ENCODE measurements around the gene MEDAG.

DNA sequence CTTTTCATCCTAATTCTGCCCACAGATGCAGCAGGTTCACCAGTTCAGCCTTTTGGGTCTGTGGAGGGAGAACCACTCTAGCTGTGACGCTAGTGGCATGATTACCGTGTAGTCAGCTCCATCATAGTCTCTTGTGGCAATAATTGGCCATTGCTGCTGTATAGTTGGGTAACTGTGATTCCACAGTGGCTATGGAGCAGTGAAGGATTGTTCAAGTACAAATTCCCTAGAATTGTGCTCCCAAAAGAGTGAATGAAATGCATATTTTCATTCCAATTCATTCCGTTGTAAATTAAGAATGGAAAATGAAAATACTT, 27.2 kb downstream of the MEDAG start:
- no peak for TF ChIP-seq CTCF (IDR thresholded peaks at IDR 0.05)
- TF ChIP-seq EZH2 (IDR thresholded peaks at IDR 0.05; ENCODE audit: borderline replicate concordance, insufficient read depth, low read depth, low read length, poor library complexity, severe bottlenecking), result no peak
